ENCODE data around the gene TIMM10.

The TIMM10 gene

DNA sequence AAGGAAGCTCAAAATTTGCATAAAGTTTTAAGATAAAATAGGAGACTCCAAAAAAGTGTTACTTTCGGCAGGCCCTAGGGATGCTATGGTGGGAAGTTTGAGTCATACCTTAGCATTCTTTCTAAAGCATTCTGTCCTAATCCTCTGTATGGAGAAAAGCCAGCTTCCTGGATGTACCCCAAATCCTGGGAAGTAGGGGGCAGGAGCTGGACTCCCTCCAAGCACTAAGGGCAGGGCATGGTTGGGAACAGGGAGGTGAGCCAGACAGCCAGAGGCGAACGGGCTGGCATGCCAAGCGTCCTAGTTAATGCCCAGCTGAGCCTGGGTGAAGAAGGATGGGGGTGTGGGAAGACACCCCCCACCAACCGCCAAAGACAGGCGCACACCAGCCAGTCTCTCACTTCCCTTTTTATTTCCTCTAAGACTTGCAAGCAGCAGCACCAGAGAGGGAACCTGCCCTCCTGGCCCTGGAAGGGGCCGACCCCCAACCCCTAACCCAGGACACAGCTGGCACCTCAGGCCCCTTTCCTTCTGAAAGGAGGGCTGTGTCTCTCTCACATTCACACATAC is 46.3 kb downstream of the TIMM10 start:
- DNase-seq (ENCODE audit: low read depth, low spot score) = no peak

DNA sequence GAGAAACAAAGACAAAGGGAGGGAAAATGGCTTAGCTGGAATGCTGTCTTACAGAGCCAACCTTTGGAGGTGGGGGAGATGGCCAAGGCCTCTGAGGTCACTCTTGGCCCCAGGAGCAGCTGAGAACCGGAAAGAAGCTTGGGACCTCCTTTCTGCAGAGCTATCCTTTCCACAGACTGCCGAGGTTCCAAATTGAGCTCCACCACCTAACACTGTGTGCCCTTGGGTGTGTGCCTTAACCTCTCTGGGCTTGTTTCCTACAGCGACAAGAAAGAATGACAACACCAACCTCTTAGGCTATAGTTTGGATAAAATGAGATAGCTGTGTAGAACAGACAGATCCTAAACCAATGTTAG is 47.0 kb downstream of the TIMM10 start:
- DNase-seq (ENCODE audit: low read depth, low spot score) = no peak

DNA sequence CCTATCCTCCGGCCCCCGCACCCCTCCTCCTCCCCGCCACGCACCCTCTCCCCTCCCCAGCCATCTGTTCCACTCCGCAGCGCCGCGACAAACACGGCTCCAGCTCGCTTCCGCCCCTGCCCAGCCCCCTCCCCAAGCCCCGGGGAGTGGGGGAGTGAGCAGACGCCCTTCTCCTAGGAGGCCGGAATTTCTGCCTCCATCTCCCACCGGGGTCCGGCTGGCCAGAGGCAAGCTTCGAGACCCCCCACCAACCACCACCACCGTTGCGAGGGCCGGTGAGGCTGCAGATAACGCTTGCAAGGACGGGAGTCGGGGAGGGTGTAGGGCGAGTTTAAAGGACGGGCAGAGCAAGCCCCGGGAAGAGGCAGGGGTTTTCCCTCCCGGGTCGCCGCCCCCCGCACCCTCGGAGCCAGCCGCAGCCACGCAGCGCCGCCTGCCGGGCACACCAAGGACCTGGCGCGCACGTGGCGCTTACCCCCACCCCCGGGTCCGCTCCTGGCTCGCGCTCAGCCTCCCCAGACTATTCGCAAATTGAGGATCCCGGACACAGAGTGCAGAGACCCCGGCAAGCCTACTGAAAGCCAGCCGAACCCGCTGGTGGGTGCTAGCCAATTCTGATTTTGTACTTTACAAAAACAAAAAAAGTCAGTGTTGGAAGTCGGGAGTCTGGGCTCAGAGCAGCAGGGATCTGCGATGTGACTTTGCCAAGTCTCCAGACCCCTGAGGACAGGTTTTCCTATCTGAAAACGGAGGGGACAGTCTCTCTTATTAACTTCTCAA is 47.6 kb downstream of the TIMM10 start:
- peak; percentile 69 for DNase-seq (ENCODE audit: low read depth, low spot score)

DNA sequence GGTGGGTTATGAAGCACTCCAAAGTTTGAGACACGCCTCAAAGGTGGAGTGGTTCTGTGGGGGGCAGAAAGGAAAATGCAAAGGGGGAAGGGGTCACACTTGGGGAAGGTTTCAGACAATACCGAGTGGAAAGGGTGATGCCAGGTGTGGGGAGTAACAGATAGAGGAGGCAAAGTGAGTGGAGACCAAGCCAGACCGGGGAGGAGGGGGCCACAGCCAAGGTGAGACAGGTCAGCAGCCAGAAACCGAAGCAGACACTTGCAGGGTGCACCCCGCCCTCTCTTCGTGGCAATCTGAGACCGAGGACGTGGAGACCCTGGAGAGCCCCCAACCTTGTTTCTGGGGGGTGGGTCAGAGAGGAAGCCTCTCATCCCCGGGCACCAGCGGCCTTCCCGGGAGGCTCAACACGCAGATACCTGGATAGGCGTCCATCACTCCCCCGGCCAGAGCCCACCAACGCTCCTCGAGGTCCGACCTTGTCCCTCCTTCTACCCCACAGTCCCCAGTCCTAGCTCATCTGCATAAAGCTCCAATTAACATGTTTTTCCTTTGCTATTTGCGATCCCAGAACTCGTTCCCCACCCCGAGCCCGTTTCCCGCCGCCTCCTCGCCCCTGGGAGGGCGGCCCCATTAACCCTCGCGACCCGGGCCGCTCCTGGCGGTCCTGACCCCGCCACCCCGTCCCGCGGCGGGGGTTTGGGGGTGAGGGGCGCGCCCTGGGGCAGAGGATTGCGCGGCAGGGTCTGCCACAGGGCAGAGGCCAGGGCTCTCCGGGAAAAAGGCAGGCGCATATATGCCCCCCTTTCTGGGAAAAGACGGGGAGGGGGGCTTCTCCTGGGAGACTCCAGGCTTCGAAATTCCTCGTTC is 48.4 kb downstream of the TIMM10 start:
- no peak for DNase-seq (ENCODE audit: low read depth, low spot score)

DNA sequence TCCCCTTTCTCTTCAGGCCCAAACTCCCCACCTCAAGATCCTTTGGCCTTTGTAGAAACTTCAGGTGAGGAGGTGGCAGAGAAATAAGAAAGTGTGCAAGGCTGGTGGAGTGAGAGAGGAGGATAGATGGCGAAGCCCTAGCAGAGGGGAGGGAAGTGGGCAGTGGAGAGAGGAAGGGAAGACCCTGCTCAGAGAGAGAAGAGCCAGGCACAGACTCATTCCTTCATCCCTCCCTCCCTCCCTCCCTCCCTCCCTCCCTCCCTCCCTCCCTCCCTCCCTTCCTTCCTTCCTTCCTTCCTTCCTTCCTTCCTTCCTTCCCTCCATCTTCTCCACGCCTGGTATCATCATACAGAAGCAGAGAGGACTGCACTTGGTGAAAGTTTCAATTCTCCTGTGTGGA is 49.2 kb downstream of the TIMM10 start:
- DNase-seq (ENCODE audit: low read depth, low spot score) = no peak

DNA sequence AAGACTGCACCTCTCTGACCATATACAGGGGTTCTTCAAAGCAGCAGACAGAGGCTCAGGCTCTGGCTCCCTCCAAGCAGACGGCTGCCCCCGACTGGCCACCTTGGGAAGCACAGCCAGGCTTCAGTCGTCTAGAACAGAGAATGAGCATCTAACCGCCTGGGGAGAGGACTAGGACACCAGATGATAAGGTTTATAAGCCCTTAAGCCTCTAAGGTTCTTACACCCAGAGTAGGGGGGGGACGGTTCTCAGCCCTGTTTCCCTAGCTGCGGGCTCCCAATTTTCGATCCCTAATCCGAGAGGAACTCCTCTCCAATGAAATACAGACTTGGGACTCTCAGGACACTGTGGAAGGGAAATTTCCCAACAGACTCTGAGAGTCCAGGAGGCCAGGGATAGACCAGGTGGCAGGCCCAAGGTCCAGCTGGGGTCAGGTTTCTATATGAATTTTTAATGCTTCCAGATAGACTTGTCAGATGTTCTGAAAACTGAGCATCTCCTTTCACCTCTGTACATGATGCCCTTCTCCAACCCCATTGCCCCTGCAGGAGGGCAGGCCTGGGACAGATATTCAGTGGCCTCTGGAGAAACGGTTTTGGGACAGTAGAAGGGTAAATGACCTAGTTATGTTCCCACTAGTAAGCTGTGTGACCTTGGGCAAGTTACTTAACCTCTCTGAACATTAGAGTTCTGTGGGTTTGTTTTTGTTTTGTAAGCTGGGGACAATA is 50.0 kb downstream of the TIMM10 start:
- DNase-seq (ENCODE audit: low read depth, low spot score) = peak; percentile 51

DNA sequence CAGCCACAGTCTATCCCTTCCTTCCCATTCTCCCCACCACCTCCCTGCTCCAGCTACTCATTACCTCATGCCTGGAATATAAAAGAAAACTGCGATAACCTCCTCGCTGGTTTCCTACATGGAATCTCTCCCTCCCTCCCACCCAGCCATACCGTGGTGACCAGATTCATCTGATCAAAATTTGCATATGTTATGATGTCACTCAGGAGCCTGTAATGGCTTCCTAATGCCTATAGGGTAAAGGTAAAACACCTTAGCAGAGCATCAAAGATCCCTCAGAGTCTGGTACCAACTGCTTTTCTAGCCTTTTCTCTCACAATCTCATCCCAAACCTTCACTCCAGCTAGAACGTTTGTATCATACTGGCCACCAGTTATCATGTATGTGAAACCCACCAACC is 50.6 kb downstream of the TIMM10 start:
- DNase-seq (ENCODE audit: low read depth, low spot score) = no peak

DNA sequence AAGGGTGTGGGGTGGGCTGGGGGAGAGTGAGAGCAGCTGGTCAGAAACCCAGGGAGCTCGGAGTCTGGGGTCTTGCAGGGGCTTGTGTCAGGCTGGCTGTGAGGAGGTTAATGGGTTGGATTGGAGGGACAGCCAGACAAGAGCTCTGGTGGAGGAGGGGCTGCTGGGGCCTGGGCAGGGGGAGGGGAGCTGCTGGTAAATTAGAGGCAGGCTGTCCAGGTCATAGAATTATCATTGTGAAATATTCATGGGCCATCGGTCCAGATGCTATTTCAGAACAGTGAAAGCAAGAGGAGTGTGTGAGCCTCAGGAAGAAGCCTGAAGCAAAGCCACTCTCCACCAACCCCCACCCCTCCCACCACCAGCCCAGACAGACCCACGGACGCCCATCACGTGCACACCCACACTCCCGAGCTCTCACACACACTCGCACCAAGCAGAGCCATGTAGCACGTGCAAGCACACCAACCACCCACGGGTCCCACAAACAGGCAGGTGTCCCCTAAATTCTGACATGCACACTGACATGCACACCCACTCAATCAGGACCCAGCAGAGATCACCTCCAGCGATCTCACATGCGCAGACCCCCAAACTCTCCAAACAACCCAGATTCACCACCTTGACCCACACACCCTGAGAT is 51.4 kb downstream of the TIMM10 start:
- DNase-seq (ENCODE audit: low read depth, low spot score) = no peak
